HG02943 (cell line): ENCODE measurements around the gene TSSC4.

ENCODE experiments used
- ATAC-seq: cut with Tn5 transposase; IDR thresholded peaks from one replicate; pipeline ENCODE4 v1.9.1; 2021; ENCODE audit warnings: mild to moderate bottlenecking, low read depth, moderate library complexity; ENCODE audit not compliant: unreplicated experiment

TSSC4 gene

GRCh38 chr11:2396471-2396870, 4.1 kb upstream of the TSSC4 start:
- ATAC-seq = no peak

DNA sequence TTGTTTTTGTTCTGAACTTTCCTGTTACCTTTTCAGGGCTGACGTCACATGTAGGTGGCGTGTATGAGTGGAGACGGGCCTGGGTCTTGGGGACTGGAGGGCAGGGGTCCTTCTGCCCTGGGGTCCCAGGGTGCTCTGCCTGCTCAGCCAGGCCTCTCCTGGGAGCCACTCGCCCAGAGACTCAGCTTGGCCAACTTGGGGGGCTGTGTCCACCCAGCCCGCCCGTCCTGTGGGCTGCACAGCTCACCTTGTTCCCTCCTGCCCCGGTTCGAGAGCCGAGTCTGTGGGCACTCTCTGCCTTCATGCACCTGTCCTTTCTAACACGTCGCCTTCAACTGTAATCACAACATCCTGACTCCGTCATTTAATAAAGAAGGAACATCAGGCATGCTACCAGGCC, 3.5 kb upstream of the TSSC4 start:
- no peak for ATAC-seq

GRCh38 chr11:2398664-2399355, 1.7 kb upstream of the TSSC4 start:
- no peak for ATAC-seq

DNA sequence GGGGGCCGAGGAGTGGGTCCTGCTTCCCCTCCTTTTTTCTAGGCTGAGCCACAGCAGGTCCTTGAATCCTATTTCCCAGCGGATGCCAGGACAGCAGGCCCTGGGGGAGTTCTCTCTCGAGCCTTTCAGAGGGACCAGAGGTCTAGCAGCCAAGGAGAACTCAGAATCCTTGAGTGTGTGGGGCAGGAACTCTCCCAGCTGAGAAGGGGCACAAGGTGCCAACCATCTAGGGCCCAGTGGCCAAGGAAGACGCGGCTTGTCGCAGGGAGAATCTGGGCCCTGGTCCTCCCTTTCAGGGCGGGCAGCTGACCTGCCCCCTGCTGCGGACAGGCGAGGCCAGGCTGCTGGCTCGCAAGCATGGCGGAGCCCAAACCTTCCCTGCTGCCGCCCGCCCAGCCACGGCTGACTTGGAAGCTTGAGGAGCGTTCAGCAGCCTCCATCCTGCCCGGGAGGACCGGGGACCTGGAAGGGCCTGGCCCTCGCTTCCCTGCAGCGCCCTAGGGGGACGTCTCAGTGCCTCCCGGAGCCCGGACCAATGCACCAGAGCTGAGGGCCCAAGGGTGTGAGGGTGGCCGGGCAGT, 972 bp upstream of the TSSC4 start:
- no peak for ATAC-seq

GRCh38 chr11:2400762-2401435, 349 bp downstream of the TSSC4 start:
- no peak for ATAC-seq

- no peak for ATAC-seq
These were observed 960 bp downstream of the TSSC4 start for GRCh38 chr11:2401436-2401984.

GRCh38 chr11:2402106-2402505, 1.6 kb downstream of the TSSC4 start:
- ATAC-seq = no peak

- no peak for ATAC-seq
These were observed 2.5 kb downstream of the TSSC4 start for GRCh38 chr11:2402890-2403645.

GRCh38 chr11:2404735-2405196, 4.2 kb downstream of the TSSC4 start:
- ATAC-seq = no peak

GRCh38 chr11:2406451-2406850, 5.9 kb downstream of the TSSC4 start:
- ATAC-seq = no peak

DNA sequence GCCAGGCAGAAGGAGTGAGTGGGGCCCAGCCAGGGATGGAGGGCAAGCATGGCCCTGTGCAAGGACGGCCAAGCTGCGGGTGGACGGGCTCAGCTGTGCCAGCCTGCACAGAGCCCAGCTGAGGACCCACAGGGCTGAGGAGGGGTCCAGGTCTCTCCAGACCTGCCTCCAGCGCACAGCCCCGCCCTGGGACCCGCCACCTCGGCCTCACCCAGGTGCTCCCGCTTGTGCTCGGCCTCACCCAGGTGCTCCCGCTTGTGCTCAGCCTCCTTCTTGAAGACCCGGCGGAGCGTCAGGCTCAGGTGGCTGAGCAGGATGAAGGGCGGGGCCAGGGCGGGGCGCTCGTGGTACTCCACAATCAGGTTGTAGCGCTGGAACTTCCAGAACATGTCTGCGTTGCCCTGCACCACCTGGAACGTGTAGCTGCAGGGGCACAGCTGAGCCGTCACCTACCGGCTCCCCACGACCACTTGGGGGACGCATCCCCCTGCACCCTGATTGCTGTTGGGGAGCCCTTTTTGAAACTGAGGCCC, 6.4 kb downstream of the TSSC4 start:
- no peak for ATAC-seq

DNA sequence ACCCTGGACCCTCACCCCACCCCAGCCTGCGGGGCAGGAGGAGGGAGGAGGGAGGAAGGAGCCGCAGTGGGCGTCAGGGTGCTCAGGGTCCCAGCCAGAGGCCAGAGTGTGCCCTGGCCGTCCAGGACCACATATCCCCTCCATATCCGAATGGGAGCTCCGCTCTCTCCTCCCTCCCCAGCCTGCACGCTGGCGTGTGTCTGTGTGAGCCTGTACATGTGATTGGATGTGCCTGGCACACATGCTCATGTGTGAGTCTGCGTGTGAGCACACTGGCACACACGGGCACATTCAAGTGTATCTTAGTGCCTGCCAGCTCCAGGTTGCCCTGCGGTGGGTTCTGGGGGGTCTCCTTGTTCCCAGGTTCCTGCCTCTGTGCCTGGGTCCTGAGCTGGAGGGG, 8.1 kb downstream of the TSSC4 start:
- ATAC-seq = no peak

DNA sequence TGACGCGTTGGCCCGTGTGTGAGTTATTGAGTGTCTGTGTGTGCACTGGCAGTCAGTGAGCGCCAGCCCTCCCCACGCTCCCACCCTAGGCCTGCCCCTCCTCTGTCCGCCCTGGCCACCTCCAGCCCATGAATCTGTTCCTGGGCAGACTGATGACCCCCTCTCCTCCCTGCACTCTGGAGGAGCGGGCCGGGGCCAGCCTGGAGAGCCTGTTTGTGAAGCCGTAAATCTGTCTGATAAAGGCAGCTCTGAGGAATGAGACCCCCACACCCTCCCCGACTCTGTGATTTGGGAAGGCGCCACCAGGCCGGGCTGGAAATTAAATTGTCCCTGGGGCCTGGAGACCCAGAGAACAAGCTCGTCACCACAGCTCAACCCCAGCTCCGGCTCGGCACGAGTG, 8.6 kb downstream of the TSSC4 start:
- ATAC-seq = no peak

GRCh38 chr11:2409611-2410468, 9.3 kb downstream of the TSSC4 start:
- ATAC-seq = no peak

GRCh38 chr11:2410616-2411015, 10.1 kb downstream of the TSSC4 start:
- ATAC-seq = no peak

DNA sequence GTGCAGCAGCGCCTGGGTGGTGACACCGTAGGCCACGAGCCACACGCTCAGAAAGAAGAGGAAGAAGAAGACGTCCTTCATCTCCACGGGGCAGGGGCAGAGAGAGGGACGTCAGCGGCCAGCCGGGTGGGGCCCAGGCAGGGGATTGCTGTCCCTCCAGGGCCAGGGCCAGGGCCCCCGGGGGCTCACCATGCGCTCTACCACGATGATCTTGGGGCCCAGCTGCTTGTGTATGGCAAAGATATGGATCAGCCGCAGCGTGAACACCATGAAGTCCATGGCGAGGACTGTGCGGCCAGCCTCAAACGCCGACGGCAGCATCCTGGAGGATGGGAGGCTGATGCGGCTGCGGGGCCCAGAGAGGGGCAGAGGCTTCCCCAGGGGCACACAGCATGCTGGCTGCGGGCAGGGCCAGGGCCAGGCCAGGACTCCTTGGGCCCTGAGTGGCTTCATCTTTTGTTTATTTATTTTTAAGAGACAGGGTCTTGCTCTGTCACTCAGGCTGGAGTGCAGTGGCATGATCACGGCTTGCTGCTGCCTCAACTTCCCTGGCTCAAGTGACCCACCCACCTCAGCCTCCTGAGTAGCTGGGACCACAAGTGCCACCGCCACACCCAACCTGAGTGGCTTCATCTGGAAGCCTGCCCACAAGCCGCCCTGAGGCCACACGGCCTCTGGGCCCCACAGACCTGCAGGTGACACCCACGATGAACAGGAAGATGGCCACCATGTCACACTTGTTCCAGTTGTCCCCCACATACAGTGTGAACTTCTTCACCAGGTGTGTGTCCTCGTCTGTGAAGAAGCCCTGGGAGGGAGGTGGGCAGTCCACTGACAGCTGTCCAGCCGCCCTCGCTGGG, 11.1 kb downstream of the TSSC4 start:
- no peak for ATAC-seq

DNA sequence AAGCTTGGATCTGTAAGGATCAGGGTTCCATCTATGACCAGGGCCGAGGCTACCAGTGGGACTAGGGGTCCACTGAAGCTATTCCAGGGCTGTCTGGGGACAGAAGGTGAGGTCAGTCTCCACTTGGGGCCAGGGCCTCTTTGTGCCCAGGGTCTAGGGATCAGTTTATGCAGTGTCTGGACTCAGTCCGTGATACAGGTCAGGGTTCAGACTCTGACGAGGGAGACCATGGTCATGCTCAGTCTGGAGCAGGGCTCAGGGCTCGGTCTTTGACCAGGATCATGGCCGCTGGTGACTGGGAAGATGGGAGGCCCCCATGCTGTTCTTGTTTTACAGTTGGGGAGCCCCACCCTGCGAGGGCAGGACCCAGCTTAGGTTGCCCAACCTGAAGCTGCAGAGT, 11.8 kb downstream of the TSSC4 start:
- ATAC-seq = no peak

DNA sequence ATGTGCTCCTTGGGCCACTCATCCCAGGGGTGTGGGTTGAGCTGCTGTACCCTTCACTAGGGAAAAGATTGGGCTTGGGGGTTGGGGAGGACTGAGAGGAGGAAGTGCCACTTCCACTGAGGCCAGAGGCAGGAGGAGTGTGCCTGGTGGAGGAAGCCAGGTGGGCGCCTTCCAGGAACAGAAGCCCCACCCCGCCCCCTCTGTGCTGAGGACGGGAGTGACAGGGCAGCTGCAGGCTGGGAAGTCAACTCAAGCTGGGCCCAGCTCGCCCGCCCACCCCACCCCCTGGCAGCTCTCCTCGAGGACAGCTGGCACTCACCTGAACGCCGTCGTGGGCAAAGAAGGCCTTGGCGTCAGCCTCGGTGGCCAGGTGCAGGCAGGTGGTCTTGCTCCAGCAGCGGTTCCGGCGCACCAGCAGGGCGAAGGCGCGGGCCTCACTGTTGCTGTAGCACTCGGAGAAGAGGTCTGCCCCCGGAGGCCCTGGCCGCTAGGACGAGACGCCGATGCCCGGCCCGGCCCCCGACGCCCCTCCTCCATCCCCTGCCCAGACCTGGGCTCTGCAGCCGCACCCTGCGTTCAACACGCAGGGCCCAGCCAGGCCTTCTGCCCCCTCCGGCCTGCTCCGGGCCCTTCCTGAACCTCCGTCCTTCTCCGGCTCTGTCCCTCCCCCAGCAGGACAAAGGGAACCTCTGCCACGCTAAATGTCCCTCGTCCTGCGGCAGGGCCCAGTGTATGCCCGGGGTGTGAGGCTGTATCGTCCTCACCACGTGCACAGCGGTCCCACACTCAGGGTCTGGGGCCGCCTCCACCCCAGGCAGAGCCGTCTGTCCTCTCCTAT, 13.4 kb downstream of the TSSC4 start:
- no peak for ATAC-seq
